NCI-H1048 (cell line): ENCODE measurements around the gene SPDYE11.
"Not testable (repeated sequence)": the region's sequence is repeated elsewhere in the genome, so short reads cannot be mapped to it uniquely, and the experiment has no call there.

Experiments
- DNase-seq: peaks from one replicate; lab custom pipeline; 2025; lab: John Stamatoyannopoulos, UW

The SPDYE11 gene, protein sequence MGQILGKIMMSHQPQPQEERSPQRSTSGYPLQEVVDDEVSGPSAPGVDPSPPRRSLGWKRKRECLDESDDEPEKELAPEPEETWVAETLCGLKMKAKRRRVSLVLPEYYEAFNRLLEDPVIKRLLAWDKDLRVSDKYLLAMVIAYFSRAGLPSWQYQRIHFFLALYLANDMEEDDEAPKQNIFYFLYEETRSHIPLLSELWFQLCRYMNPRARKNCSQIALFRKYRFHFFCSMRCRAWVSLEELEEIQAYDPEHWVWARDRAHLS

DNA sequence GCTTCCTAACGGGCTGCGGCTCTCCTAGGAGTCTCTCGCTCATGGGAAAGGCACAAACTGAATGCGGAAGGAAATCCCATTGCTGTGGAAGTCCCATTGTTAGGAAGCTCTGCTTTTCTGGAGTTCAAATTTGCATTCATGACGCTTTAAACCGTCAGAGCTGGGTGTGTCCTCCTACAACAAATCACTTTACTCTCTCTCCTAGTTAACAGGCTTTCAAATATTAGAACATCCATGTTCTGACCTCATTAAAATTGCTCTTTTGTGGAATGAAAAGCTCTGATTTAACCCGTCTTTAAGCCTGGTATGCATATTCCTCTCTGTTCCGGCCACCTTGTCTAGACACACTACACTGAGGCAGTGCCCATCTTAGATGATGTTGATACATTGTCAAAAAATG is at the start of gene SPDYE11:
Gene SPDYE11 (minus strand): TSS at position 101 of the 400 bp plus-strand sequence. CDS start 1,800 bp downstream, outside the sequence.
- DNase-seq: not testable (repeated sequence)

DNA sequence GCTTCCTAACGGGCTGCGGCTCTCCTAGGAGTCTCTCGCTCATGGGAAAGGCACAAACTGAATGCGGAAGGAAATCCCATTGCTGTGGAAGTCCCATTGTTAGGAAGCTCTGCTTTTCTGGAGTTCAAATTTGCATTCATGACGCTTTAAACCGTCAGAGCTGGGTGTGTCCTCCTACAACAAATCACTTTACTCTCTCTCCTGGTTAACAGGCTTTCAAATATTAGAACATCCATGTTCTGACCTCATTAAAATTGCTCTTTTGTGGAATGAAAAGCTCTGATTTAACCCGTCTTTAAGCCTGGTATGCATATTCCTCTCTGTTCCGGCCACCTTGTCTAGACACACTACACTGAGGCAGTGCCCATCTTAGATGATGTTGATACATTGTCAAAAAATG is 28.2 kb upstream of the SPDYE11 start, which contains the start of gene SPDYE9:
Gene SPDYE9 (minus strand): TSS at position 101 of the 400 bp plus-strand sequence. CDS start 1,800 bp downstream, outside the sequence.
- DNase-seq: not testable (repeated sequence)

DNA sequence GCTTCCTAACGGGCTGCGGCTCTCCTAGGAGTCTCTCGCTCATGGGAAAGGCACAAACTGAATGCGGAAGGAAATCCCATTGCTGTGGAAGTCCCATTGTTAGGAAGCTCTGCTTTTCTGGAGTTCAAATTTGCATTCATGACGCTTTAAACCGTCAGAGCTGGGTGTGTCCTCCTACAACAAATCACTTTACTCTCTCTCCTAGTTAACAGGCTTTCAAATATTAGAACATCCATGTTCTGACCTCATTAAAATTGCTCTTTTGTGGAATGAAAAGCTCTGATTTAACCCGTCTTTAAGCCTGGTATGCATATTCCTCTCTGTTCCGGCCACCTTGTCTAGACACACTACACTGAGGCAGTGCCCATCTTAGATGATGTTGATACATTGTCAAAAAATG is 28.0 kb downstream of the SPDYE11 start, which contains the start of gene SPDYE8:
Gene SPDYE8 (minus strand): TSS at position 101 of the 400 bp plus-strand sequence. CDS start 1,800 bp downstream, outside the sequence.
- not testable (repeated sequence) for DNase-seq

DNA sequence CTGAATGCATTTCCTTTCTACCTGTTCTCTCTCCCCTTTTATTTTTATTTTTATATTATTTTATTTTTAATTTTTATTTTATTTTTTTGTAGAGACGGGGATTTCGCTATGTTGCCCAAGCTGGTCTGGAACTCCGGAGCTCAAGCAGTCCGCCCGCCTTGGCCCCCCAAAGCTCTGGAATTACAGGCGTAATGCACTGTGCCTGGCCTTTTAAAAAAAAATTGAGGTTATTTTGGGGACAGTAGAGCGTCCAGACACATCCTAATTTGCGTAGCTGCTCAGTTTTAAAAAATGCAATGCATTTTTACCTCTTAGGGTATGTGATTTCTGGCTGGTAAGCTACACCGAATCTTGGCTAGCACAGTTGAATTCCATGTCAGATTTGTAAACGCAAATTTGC is 51.2 kb downstream of the SPDYE11 start:
- DNase-seq: not testable (repeated sequence)

DNA sequence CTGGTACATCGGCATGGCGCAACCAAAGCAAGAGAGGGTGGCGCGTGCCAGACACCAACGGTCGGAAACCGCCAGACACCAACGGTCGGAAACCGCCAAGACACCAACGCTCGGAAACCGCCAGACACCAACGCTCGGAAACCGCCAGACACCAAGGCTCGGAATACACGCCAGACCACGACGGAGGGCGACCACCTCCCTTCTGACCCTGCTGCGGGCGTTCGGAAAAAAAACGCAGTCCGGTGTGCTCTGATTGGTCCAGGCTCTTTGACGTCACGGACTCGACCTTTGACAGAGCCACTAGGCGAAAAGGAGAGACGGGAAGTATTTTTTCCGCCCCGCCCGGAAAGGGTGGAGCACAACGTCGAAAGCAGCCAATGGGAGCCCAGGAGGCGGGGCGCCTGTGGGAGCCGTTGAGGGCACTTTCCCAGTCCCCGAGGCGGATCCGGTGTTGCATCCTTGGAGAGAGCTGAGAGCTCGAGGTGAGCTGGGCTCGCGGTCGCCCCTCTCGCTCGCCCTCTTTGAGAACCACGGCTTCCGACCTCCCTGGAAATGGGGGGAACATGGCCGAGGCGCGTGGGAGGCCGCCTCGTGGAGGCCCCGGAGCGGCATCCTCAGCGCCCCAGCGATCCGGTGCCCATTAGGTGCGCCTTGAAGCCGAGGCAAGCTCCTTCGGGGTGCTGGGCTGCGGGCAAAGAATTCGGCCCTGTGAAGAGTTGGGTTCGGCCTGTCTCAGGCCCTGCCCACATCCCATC is 51.8 kb downstream of the SPDYE11 start:
- not testable (repeated sequence) for DNase-seq

DNA sequence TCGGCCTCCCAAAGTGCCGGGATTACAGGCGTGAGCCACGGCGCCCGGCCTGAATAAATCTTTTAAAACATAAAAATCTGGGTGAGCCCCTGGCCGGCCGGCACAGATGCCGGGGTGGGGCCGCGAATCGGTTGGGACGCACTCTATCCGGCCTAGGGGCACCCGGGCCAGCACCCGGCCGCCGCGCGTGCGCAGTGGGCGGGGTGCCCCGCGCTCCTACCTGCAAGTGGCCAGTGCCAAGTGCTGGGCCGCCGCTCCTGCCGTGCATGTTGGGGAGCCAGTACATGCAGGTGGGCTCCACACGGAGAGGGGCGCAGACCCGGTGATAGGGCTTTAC is 52.4 kb downstream of the SPDYE11 start:
- not testable (repeated sequence) for DNase-seq

DNA sequence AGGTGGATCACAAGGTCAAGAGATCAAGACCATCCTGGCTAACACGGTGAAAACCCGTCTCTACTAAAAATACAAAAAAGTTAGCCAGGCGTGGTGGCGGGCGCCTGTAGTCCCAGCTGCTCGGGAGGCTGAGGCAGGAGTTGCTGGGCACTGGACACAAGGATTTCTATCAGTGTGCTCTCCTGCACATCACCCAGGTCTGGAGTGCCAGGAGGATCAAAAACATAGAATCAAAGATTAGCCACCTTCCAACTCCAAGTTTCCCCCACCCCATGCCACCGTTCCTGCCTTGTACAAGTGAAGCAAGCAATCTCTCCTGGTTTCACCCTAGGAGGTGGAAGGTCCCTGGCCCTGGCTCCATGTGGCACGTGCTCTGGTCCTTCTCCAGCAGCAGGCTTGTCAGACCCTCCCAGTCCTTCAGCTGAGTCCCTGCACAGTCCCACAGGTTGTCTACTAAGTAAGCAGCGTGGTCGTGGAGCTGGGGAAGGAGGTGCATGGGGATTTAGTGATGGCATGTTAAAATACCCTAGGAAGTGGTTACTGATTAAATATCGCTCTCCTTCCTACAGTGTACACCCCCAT is 59.7 kb downstream of the SPDYE11 start:
- not testable (repeated sequence) for DNase-seq
